ENCODE data around the gene GAS7.

DNA sequence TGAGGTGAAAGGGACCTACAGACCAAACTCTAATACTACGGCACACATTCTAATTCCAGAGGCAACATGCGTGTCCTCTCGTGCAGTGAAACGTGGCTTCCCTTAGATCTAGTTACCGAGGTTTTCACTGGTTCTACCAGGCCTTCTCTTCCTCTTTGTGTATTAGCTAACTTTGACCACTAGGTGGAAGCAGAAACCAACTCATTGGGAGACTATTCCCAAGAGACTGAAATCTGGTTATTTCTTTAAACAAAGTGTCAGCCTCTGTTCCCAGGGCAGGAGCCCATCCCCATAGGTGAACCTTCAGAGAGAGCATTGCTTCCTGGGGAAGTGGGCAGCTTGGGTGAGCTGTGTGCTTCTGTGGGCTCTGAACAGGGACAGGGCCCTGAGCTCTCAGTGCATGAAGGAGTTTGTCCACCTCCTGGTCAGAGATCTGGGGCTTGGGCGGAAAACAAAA is 273.6 kb downstream of the GAS7 start:
- TF ChIP-seq, protein P1, sequence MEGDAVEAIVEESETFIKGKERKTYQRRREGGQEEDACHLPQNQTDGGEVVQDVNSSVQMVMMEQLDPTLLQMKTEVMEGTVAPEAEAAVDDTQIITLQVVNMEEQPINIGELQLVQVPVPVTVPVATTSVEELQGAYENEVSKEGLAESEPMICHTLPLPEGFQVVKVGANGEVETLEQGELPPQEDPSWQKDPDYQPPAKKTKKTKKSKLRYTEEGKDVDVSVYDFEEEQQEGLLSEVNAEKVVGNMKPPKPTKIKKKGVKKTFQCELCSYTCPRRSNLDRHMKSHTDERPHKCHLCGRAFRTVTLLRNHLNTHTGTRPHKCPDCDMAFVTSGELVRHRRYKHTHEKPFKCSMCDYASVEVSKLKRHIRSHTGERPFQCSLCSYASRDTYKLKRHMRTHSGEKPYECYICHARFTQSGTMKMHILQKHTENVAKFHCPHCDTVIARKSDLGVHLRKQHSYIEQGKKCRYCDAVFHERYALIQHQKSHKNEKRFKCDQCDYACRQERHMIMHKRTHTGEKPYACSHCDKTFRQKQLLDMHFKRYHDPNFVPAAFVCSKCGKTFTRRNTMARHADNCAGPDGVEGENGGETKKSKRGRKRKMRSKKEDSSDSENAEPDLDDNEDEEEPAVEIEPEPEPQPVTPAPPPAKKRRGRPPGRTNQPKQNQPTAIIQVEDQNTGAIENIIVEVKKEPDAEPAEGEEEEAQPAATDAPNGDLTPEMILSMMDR (conservative IDR thresholded peaks at IDR 0.05 in 1 of 2, IDR thresholded peaks at IDR 0.05 in 1 of 2; ENCODE audit: extremely low read depth in 1 of 2, insufficient read depth in 1 of 2, low read depth in 1 of 2, low read length in 2 of 2) = peak; percentile 77 to 85
- TF ChIP-seq EZH2 (IDR thresholded peaks at IDR 0.05; ENCODE audit: borderline replicate concordance, low read length) = no peak
